GM19240 (cell line): ENCODE measurements around the gene SERPINA5.
"Not testable (repeated sequence)": the region's sequence is repeated elsewhere in the genome, so short reads cannot be mapped to it uniquely, and the experiment has no call there.

Source experiments
- DNase-seq: peaks from one replicate; pipeline ENCODE4 v3.0.0; 2011; ENCODE audit warnings: low spot score; ENCODE audit not compliant: insufficient read length

Gene SERPINA5

DNA sequence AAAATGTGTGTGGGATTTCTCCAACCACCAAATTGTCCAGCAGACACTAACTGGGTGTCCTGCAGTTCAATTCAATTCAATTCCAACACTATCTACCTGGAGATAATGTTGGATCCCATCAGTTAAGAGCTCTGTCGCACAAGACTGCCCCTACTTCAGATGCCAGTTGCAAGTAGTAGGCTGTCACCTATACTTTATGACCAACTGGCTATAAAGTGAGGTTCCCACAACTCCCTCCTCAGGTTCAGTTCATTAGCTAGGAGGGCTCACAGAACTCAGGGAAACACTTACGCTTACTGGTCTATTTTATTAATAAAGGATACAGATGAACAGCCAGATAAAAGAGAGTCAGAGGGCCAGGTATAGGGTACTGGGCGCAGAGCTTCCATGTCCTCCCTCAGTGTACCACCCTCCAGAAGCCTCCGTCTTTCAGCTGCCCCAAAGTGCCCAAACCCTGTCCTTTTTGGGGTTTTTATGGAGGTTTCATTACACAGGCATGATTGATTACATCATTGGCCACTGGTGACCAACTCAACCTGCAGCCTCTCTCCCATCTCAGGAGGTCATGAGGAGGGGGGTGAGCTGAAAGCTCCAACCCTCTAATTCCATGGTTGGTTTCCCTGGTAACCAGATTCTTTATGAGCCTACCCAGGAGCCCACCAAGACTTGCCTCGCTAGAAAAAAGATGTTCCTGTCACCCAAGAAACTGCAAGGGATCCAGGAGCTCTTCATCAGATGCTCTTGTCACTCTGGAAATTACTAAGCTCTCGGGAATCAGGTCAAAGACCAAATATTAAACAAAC lies 7.5 kb upstream of the SERPINA5 start:
- DNase-seq: no peak

DNA sequence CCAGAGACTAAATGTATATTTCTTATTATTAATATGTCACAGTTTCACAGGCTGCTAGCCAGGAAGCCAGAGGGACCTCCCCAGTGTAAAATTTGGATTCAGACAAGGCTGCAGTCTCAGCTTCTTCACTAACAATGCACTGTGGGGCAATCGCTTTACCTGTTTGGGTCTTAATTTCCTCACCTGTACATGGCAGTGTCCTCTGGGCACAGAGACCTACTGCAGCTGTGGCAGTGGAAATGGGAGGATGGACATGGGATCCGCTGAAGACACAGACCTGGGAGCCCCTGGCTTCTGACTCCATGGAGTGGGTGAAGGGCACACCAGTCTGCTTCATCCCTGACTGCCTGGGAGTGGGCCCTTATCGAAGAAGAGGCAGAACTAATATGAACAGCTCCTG lies 6.9 kb upstream of the SERPINA5 start:
- DNase-seq: no peak

DNA sequence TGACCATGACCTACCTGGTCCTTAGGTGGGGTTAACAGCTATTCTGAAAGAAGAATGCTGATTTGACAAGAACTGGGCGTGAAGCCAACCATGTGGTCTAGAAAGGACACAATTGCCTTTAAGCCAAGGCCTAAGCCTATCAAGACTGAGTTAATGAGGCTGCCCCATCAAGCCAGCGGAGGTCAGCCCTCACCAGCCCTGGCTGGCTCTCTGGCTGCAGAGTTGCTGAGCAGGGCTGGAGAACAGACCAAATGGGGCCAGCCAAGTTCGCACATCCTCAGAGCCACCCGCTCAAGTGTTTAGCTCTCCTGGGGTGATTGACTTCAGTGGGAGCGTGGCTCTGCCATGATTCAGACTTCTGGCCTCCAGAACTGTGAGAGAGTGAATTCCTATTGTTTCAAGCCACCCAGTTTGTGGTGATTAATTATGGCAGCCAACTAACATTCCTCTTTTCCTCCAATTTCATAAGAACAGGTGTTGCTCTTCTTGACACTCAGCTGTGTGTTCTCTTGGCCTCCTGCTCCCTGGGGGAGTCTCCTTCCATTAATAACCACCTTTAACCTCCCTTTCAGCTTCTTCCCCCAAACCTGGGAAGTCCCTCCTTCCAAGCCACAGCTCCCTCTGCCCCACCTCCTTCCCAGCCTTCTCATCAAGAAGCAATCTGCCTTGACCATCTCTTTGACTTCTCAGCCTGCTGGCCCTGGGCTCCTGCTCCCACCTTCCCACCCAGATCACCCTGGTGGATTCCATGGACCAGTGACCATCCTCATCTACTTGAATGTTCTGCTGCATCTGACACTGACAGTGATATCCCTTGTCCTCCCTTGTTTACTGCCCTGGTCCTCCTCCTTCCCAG lies 5.3 kb upstream of the SERPINA5 start:
- no peak for DNase-seq

DNA sequence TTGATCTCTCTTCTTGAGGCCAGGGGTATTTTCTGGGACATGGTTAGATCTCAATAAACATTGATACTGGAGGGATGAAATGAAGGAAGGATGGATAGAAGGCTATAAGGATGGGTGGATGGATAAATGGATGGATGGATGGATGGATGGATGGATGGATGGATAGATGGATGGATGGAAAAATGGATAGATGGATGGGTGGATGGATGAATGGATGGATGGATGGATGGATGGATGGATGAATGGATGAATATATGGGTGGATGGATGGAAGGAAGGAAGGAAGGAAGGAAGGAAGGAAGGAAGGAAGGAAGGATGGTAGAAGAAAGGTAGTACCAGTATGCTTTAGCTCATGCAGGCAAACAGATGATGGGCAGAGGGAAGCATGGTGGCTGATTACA lies 3.8 kb upstream of the SERPINA5 start:
- not testable (repeated sequence) for DNase-seq

DNA sequence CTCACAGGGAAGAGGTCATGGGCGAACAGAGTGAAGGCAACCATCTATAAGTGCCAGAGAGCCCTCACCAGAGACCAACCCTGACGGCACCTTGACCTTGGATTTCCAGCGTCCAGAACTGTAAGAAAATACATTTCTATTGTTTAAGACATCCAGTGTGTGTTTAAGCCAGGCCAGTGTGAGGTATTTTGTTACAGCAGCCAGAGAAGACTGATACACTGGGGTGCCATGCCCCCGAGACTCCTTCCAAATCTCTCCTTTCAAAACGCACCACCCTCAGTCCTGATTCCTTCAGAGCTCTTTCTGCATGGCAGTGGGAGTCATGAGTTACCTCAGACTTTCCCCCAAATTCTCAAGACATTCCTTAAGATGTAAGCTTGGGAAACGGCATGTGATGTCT lies 2.5 kb upstream of the SERPINA5 start:
- DNase-seq: no peak

DNA sequence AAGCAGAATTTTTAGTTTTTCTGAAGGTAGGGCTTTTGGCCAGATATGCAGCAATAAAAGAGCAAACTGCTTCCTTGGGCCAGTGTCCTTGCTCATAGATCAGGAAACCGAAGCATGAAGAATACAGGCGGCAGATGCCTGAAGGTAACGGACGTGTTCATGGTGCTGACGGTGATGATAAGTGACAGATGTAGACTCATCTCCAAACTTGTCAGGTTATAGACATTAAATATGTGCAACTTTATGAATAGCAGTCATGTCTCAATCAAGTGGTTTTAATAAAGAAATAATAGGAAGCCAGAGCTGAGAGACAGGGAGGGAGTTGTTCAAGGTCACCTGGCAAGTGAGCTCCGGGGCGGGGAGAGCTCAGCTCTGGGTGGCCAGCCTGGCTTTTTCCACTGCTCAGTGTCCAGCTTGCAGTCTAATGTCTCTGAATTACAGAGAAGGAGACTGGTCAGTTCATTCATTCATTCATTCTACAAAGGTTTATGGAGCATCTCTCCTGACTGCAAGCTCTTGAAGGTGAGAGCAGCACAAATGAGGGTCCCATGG lies 1.0 kb downstream of the SERPINA5 start:
- no peak for DNase-seq

DNA sequence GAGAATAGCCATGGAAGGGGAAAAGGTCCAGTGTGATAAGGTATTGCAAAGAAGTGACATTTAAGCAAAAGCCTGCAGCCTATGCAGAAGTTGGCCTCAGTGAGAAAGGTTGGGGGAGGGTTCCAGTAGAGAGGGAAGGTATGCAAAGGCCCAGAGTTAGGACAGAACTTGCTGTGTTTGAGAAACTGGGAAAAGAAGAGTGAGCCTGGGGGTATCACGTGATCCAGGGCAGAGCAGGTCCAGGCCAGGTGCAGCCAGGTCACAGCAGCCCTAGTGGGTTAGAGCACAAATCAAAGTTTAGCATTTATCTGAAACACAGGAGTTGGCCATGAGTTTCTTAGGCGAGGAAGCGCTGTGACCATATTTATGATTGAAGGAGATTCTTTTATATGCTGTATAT lies 1.6 kb downstream of the SERPINA5 start:
- no peak for DNase-seq

DNA sequence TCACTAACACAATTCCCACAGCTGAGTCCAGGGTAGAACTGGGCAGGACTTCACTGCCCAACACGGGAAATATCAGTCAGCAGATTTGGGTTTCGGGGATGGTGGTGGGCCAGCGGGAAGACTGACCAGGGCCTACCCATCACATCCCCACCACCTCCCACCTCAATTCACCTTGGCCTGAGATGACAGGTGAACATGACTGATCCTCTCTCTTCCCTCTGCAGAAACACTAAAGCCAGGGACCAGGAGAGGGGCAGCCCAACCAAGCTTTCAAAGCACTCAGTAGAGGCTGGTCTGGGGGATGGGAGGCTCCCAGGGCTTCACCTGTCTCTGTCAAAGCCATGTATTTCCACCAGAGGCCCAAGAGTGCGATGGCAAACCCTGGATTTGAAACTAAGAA lies 2.3 kb downstream of the SERPINA5 start:
- DNase-seq: no peak

DNA sequence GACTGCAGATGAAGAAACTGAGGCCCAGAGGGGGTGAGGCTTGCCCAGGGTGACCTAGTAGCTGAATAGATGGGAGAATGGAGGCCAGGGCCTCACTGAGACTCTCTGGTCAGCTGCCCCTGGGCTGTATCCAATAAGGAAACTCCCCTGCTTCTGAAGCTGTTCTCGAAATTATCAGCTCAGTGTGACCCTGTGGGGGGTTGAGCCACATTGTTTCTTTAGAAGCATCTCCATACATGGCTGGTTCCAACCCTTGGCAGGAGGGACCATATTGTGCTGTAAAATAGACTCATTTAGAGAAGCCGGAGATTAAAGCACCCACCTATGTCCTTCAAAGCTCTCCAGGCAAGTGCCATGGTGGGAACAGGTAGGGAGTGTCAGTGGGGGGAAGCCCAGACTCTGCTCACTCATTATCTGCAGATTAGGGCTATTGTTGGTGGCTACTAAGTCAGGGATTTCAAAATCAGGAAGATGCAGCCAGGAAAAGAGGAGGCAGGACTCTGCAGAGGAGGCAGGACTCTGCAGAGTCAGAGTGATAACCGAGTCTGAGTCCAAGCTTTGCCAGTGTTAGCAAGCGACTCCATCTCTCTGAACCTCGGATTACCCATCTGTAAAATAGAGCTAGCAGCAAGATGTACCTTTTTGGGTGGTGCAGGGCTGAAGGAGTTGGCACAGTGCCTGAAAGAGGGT lies 3.5 kb downstream of the SERPINA5 start:
- DNase-seq: no peak

DNA sequence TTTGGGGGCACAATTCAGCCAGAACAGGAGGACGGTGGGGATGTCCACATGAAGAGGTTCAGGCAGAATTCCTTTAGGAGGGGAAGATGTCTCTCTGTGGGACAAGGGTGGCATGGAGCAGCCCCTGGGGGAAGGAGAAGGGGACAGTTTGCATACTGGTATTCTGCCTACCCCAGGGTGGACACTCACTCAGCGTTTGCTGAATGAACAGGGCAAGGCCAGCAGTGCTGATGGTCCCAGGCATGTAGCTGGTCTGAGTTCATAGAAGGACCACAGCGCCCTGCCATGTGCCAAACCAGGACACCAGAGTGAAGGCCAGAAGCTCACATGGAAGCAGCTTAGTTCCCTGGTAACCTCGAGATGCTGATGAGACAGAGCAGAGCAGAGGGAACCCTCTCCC lies 5.4 kb downstream of the SERPINA5 start:
- no peak for DNase-seq

DNA sequence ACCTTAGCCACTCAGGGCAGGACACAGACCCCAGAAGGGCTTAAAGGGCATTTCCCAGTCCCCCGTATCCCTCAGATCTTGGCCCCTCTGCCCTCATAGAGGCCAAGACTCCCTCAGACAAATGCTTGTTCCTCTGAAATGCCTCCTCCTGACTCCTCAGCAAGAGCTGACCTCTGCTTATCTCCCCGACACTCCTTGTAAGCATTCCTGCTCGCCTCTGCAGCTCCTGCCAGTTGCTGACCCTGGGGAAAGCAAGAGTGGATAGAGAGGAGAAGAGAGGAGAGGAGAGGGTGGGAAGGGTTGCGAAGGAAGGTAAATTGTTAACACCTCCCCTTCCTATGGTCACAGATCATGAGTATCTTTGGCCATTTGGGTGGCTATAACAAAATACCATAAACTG lies 7.1 kb downstream of the SERPINA5 start:
- DNase-seq: no peak

DNA sequence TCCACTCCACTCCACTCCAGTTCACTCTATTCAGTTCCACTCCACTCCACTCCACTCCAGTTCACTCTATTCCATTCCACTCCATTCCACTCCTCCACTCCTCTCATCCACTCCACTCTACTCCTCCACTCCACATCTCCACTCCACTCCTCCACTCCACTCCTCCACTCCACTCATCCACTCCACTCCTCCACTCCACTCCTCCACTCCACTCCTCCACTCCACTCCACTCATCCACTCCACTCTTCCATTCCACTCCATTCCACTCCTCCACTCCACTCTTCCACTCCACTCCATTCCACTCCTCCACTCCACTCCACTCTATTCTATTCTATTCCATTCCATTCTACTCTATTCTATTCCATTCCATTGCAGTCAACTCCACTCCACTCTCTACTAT lies 9.8 kb downstream of the SERPINA5 start:
- no peak for DNase-seq

DNA sequence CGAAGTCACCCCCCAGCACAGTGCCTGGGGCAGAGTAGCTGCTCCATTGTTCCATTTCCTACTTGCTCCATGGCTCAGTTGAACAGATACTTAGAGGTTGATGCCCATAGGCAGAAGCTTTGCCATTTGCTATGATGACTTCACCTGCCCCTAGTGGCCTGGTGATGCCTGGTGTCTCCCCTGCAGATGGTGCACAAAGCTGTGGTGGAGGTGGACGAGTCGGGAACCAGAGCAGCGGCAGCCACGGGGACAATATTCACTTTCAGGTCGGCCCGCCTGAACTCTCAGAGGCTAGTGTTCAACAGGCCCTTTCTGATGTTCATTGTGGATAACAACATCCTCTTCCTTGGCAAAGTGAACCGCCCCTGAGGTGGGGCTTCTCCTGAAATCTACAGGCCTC lies 10.6 kb downstream of the SERPINA5 start:
- no peak for DNase-seq

DNA sequence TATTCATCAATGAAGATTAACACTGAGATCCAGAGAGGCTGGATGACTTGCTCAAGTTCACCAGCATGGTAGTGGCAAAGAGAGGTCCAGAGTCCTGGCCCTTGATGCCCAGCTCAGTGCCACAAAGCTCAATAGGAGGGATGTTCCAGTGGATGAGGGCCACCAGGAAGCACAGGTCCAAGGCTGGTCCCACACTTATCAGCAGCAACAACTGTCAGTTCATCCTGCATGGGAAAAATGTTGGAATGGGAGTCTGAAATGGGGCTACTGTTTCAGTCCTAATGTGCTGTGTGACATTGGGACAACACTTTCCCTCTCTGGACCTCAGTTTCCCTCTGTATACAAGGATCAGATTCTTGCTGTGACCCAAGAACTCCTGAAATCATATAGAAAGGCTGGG lies 11.2 kb downstream of the SERPINA5 start:
- no peak for DNase-seq

DNA sequence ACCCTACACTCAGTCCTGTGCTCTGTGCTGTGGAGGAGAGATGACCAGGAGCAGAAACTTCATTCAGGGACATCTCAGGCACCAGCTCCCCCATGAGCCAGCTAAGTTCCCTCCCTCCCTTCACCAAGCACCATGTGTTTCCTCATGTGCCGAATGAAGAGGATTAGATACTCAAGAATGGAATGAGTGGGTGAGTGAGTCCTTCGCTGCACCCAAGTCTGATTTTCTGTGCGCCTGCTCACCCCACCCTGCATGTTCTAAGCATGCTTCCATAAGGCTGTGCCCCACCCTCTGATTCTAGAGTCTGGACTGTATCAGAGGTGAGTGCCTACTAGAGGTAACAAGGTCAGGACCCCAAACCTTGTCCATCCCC lies 12.1 kb downstream of the SERPINA5 start:
- no peak for DNase-seq

DNA sequence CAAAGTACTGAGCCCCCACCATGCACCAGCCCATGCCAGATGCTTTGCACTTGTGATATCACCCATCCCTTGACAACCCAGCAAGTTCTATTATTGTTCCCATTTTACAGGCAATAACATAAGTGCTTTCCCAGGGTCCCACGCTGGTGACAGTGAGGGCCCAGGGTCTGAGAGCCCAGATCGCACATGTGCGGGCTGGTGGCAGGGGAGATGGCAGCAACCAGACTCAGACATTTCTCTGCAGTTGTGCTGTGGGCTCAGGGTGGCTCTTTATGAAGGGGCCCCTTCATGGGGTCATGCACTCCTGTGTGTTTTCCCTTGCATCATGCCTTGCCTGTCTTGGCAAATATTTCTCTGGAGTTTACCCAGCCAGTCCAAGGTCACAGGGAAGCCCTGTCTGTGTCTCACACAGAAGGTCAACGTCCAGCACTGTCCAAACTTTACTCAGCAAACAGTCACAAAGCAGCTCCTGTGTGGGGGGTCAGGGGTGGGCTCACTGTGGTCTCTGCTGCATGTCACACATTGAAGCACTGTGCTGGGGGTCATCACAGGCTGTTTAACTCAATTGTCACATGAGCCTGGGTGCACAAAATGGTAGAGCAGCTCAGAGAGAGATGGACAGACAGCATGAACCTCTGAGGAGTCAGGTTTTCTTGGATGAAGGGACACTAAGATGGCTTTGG lies 12.7 kb downstream of the SERPINA5 start:
- DNase-seq: no peak

DNA sequence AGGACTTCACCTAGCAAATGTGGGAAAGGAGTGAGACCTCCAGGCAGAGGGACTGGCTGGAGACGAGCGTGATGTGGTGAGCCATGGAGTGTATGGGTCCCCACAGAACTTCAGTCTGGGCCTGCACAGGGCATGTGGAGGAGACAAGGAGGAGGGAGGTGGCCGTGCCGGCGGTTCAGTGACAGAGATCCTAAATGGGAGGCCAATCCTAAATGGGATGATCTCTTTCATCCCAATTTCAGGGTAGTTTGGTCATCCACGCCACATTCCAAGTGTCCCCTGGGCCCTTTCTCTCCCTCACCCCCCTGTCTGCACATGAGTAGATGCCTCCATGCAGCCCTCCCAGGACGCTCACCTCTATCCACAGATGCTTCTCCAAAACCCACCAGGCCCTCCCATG lies 13.2 kb downstream of the SERPINA5 start:
- DNase-seq: no peak

DNA sequence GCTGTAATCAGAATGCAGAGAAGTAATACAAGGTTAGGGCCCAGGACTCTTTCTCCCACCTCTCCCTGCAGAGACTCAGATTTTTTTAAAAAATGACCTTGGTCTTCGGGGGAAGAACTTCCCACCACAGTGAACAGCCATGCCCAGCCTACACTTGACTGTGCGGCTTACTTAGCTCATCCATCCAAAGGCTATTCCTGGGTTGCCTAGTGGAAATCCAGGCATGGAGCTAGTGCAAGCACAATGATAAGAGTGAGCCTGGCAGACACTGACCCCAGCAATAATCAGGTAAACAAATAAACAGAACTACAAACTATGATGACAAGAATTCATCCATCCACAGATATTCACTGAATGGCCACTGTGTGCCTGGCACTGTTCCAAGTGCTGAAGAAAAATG lies 14.7 kb downstream of the SERPINA5 start:
- no peak for DNase-seq

DNA sequence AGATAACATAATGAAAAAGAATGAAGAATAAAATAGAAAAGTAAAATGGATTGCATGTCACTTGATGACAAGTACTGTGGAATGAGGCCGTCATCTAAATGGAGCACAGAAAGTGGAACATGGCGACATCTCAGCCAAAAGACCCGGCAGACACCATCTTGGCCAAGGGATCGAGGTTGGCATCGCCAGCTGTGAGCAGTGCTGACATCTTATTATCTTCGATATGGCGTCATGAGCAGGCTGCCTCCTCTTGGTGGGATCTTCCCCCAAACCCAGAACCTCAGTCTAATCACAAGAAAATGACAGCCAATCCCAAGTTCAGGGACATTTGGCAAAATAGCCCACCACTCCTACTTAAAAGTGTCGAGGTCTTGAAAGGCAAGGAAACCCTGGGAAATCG lies 15.1 kb downstream of the SERPINA5 start:
- DNase-seq: no peak

DNA sequence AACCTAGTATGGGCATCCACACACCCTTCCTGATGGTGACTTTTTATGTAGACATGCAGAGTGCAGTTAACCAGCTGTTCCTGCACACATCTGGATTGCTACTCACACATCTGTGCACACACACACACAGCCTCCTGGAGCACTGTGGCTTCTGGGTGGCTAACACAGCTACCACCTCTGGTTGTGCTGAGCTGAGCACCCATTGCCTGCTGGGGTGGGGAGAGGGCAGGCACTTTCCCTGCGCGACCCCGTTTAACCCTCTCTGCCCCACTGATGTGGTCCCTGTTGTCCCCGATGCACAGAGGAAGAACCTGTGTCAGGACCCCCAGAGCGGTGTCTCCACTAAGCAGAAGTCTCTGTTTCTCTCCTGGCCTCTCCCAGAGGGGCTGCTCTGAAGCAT lies 16.6 kb downstream of the SERPINA5 start:
- no peak for DNase-seq

DNA sequence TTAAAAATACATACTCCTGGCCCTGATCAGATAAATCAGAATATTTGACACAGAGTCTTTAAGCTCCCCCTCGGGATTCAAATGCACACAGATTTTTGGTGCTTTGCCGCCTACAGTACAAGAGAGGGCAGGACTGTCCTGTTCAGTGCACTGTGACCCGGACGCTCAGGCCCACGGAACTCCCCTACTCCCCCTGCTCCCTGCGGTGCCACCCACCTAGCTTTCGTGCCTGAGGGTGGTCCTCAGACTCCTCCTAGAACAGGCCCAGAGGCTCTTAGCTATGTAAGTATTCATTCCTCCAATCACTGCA lies 17.2 kb downstream of the SERPINA5 start:
- DNase-seq: no peak
